ENCODE data around the gene FAM114A1.

Gene FAM114A1

DNA sequence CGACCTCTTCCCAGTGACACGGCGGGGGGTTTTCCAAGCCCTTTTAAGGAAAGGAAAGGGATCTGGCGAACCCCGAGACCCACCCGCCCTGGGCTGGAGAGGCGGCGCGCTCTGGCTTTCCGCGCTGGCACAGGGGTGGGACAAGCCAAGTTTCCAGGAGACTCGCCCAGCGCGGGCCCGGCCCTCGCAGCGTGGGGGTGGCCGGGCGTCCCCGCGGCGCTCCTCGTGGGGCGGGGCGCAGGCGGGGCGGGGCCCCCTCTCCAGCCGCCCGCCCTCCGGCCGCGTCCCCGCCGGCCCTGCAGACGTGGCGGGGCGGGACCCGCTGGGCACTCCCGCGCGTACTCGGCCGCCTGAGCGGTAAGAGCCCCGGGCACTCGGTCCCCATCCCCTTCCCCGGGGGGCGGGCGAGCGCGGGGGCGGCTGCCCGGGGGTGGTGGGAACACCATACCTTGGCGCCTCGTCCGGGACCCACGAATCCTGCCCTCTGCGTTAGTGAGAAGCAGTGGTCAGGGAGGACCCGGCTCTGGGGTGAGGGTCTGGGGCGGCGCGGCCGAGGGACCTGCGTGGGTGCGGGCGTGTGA, at the start of gene FAM114A1:
FAM114A1 (plus strand) TSS at position 329 of the 581 bp plus-strand sequence. CDS start 10,273 bp downstream, outside the sequence.
- peak; percentile 86 for DNase-seq

DNA sequence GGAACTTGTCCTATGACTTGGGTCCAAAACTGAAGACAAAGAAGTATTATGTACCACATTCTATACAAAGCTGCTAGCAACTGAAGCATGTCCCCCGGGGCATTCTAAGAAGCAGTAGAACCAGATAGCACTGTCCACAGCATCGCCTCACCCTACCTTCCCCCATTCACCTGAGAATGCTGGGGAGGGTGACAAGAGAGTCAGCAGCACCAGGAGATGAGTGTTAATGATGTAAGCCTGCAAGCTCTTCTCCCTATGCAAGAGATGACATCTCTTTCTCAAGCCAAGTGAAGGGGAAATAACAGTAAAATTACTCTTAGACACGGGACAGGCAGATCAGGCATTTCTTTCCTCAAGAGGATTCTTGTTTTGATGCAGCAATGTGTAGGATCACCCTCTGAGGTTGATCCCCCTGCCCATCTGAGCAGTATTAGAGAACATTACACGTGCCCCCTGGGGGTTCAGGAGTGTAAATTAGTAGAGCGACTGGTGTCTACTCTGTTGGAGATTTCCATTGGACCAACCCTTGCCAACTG, 49.1 kb upstream of the FAM114A1 start:
- DNase-seq: no peak

DNA sequence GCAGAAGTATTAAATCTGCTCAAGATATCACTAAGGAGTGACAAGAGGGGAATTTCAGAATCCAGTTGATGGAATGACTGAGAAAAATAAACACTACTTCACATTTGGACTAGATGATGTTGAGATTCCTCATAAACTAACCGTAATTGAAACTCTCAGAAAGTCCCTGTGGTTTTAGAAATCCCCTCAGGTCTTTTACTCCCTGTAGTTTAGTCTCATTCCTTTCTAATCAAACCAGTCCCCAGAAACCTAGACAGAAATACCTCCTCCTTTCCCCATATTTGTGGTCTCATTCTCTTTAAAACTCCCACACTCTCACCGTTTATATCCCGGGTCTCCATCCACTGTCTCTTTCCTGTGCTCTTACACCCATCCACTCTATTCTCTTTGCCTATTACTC, 48.0 kb upstream of the FAM114A1 start:
- peak; percentile 66 for DNase-seq

DNA sequence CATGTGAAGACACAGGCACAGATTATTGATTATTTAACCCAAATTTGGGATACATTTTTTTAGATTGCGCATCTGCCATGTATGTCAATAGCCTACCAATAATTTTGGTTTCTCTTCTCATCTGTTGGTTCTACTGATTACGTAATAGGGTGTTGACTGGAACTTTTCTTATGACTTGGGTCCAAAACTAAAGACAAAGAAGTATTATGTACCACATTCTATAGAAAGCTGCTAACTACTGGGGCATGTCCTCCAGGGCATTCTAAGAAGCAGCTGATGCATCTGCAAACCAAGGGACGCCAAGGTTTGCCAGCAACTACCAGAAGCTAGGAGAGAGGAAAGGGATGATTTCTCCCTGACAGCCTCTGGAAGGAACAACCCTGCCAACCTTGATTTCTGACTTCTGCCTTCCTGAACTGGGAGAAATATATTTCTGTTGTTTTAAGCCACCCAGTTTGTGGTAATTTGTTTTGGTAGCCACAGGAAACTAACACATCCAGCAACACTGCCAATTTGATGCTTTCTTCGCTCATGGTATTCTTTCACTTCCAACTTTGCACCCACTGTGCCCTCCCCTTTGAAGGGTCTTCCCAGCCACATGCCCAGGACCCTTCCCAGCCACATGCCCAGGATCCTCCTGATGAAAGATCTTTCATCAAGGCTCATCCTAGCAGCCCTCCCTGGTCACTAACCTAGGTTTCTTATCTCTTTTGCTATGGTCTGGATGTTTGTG, 47.1 kb upstream of the FAM114A1 start:
- no peak for DNase-seq

DNA sequence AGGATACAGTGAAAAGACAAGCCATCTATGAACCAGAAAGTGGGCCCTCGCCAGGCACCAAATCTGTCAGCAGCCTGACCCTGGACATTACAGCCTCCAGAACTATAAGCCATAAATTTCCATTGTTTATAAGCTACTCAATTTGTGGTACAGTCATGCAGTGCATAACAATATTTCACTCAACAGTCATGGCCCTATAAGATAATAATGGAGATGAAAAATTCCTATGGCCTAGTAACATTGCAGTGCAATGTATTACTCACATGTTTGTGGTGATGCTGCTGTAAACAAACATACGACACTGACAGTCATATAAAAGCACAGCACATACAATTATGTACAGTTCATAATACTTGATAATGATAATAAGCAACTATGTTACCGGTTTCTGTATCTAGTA, 45.9 kb upstream of the FAM114A1 start:
- no peak for DNase-seq

DNA sequence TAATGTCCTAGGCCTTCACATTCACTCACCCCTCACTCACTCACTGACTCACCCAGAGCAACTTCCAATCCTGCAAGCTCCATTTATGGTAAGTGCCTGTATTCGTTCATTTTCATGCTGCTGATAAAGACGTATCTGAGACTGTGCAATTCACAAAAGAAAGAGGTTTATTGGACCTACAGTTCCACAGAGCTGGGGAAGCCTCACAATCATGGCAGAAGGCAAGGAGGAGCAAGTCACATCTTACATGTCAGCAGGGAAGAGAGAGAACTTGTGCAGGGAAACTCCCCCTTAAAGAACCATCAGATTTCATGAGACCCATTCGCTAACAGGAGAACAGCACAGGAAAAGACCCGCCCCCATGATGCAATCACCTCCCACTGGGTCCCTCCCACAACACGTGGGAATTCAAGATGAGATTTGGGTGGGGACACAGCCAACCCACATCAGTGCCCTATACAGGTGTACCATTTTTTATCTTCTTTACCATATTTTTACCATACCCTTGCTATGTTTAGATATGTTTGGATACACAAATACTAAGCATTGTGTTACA, 44.8 kb upstream of the FAM114A1 start:
- DNase-seq: no peak

DNA sequence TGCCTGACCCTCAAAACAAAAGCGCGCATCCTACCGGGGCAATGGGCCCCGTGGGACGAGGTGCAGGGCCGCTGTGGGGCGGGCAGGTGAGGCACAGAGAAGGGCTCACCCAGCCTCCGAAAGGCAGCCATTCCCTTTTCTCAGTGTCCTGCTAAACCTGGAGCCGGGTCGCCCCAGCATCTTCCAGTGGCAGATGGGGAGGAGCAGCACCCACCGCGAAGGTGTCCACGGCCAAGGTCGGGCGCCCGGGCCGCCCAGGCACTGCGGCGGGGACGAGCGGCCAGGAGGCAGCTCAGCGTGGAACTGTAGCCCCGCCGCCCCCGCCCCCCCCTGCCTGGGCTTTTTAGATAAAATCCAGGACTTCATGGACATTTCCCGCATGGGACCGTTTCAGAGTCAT, 43.8 kb upstream of the FAM114A1 start:
- DNase-seq: no peak

DNA sequence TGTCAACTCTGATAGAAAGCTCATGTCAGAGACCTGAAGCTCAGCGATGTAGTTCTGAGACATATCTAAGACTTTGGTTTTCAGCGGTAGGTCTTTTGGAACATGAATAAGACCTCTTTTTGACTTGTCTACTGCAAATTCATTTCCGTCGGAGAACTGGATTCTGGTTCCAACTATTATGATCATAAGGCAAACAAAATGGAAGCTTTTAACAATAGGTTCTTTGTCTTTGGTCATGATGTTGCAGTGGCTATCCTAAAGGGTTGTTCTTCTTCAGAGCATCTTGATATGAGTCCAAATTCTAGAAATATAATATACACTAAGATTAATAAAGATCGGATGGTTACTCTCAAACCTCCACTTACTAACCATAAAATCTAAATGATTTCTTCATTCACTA, 38.4 kb upstream of the FAM114A1 start:
- no peak for DNase-seq

DNA sequence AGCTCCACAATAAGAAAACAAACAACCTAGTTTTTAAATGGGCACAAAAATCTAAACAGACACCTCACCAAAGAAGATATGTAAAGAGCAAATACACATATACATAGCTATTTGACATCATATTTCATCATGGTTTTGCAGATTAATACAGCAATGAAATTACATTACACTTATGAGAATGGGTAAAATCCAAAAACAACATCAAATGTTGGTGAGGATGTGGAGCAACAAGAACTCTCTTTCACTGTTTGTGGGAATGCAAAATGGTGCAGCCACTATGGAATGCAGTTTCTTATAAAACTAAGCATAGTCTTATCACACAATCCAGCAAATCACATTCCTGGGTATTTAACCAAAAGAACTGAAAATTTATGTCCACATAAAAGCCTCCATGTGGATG, 36.0 kb upstream of the FAM114A1 start:
- peak; percentile 54 for DNase-seq

DNA sequence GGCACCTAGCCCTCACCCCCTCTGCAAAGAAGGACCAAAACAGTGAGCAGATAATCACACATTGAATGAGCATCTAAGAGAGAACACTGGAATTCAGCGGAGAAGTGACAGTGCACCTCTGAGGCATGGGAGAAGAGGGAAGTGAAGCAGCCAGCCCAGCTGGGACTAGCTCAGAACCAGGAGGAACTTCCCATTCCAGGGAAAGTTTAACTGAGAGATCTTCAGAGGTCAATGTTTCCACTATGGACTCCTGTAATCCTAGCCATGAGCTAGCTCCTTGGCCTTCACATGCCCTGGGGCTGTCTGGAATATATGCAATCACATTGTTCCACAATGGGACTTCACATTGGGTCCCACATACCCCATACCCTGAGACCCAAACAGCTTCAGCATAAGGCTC, 35.4 kb upstream of the FAM114A1 start:
- DNase-seq: no peak

DNA sequence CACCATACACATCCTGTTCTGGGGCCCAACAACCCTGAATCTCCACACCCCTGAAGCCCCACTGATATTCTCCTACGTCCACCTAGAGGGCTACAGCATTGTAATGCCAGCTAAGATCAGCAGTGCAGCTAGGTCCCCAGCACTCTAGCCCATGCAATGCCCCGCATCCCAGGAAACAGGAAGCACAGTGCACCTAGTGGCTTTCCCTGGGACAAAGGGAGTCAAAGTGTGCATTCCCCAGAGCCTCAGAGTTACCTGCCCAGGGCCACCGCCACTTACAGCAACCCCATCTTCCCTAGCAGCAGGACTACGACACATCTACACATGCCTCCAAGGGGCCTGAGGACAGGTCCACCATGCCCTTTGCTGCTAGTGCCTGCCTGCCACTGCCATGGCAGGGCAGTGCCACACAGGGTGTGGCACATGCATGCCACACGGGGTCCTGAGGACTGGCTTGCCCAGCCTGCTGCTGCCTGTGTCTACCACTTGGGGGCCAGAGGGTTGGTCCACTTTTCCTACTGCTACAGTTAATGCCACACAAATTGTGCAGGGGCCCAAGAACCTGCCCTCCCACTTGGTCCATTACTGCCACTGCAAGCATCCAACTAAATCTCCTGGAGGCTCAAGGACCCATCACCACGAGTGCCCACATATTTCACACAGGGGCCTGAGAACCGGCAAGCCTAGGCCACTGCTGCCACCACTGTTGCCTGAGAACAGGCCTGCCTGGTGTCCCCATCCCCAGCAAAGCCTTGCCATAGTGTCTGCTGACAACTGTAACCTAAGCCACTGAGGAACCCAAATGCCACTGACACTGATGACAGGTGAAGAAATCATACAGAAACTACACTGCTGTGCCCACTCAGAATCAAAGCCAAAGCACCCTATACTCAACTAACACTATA, 34.7 kb upstream of the FAM114A1 start:
- DNase-seq: no peak

DNA sequence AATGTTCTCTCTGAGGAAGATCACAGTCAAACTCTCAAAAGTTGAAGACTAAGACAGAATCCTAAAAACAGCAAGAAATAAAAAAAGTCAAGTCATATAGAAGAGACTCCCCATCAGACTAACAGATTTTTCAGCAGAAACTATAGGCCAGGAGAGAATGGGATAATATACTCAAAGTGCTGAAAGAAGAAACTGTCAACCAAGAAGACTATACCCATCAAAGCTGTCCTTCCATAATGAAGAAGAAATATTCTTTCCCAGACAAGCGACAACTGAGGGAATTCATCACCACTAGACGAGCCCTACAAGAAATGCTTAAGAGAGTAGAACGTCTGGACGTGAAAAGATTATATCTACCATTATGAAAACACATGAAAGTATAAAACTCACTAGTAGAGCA, 33.0 kb upstream of the FAM114A1 start:
- DNase-seq: no peak

DNA sequence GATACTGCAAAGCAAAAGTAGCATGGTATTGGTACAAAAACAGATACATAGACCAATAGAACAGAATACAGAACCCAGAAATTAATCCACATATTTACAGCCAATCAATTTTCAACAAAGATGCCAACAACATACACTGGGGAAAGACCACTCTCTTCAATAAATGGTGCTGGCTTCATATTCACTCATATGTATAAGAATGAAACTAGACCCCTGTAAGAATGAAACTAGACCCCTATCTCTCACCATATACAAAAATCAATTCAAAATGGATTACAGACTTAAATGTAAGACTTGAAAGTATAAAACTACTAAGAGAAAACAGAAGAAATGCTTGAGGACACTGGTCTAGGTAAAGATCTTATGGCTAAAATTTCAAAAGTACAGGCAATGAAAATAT, 30.3 kb upstream of the FAM114A1 start:
- no peak for DNase-seq

DNA sequence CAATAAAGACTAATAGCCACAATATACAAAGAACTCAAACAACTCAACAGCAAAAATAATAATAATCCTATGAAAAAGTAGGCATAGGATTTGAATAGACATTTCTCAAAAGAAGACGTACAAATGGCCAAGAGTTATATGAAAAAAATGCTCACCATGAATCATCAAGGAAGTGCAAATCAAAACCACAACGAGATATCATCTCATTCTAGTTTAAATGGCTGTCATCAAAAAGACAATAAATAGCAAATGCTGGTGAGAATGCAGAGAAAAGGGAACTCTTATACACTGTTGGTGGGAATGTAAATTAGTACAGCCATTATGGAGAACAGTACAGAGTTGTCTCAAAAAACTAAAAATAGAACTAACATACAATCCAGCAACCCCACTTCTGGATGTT, 29.8 kb upstream of the FAM114A1 start:
- DNase-seq: peak; percentile 61

DNA sequence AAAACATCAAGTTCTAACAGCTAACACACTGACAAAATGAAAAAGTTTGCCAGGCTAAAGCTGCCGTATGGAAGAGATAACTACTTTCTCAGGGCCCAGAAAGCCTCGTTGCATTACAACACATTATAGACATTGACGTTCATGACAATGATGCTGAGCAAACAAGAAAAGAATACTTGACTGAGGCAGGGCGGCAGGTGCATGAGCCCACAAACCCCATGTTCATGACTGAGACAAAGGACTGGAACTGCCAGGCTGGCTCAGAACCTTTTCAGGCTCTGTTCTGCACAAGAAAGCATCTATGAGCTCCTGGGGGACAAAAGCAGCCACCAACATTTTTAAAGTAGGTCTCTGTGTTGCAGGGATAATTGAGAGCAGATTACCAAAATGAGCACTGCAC, 24.6 kb upstream of the FAM114A1 start:
- no peak for DNase-seq

DNA sequence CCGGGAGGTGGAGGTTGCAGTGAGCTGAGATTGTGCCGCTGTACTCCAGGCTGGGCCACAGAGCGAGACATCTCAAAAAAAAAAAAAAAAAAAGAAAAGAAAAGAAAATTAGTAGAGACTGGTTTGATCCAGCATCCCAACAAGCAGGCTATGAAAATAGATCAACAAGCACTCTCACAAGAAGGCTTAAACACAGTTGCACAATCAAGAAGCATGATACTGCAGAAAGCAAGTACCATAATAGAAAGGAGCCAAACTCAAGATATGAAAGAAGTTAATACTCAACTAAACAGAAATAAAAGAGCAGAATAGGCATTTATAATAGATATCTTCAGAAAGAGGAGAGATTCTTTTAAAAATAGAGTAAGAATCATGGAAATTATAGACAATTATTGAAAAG, 21.6 kb upstream of the FAM114A1 start:
- no peak for DNase-seq

DNA sequence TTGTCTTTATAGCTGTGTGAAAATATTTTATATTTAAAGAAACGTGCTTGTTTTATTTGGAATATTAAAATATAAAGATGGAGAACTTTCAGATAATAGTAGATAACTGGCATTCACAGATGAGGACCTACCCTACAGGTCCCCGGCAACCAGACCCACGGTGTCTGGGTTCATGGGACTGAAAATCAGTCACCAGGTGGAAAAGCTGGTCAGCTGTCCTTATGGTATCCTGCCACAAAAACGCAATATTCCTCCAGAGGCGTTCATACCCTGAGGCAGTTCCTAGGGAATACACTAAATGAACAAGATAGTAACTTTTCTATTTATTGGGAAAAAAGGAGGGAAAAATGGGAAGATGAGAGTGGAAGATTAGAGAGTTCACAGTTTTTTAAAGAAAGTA, 12.1 kb upstream of the FAM114A1 start:
- DNase-seq: no peak

DNA sequence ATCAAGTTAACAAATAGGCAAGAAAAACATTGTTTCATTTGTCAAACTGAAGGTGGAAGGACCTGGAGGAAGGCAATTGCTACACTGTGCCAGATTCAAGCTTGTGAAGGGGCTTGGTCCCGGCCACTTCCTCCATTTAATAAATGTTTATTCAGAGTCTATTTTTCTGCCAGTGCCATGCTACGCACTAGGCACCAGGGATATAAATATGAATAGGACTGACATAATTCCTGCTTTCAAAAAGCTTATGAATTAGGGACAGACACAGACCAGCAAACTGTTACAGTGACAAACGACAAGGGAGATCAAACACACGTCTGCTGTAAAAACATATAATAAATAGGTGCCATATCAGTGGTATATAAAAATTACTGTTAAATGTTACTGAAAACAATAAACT, 11.6 kb upstream of the FAM114A1 start:
- no peak for DNase-seq

DNA sequence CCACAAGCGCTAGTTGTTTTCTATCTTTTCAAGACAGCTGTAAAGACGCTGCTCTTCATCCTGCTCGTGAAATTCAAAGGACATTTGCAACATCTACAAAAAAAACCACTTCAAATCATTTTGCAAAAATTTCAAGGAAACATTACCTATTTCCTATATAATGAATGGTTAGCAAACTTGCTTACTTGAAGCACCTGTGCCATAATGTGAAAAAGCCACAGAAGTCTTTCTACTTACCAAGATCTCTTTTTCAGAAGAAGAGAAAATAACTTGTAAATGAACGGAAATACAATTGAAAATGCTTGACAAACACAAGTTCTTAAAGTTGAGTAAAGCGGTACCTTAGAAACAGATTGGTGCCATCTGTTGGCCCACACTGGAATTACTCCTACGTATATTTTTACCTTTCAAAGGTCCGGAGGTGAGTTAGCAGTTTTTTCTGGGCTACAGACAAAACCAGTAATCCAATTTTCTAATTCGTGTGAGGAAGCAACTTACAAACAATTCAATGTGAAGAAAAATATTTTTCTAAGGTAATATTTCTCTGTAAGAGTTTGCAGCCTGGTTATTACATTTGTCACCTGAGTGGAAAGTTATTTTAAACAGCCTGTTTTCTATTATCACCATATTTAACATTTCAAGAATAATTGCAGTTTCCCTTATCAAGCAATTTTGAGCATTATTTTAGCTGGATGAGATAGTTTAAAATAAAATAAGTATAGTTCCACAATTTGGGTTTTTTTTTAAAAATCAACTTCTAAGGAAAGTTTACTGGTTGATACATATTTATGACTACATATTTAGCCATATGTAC, 10.9 kb upstream of the FAM114A1 start, which contains the start of gene TLR6:
TLR6 (minus strand) TSS at position 294 of the 814 bp plus-strand sequence. CDS start 27,344 bp downstream, outside the sequence.
- peak; percentile 61 for DNase-seq

DNA sequence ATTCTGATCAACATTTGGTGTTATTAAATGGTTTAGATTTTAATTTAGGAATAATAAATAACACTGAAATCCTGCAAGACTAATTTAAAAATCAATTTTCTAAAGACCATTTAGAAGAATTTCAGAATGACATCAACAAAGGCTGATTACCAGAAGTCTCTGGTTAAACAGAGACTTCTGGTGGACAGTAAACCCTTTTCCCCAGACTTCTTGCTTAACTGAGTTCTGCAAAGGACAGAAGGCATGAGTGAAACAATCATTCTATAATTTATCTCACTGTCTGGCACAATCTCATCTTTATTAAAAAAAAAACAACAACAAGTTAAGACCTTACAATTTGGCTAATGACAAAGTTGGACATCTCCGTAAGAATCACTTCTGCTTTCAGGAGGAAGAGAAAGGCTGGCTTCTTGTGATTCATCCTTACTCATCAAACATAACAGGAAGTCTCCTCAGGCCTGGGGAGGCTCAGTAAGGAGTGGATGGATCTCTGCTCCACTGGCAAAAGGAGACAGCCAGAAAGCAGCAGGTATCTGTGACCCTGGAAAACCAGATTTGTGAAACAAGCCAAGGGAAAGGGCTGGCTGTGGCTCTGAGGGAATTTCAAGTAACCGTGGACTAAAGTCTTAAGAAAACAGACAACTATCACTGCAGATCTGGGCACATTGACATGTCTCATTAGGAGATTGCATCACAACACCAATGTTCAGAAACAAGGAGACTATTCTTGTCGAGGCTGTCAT, 10.1 kb upstream of the FAM114A1 start:
- peak; percentile 88 for DNase-seq

DNA sequence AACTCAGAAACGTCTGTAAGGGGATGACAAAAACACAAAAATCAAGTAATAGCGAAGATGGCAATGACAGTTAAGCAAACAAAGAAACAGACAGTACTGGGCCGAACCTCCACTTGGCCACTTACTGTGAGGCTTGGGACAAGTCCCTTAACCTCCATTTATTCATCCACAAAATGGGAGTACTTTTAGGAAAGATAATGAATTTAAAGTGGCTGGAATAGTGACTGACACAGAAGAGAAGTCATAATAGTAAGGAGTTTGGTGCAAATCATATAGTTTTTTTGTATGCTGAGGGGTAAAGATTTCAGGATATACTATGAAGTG, 9.5 kb upstream of the FAM114A1 start:
- no peak for DNase-seq

DNA sequence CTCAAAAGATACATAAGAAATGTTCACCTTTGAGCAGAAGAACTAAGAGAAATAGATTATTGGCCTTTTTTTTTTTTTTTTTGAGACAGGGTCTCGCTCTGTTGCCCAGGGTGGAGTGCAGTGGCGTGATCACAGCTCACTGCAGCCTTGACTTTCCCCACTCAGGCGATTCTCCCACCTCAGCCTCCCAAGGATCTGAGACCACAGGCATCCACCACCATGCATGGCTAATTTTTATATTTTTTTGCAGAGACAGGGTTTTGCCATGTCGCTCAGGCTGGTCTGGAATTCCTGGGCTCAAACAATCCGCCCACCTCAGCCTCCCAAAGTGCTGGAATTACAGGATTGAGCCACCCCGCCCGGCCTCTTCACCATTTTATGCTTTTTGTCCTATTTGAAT, 8.1 kb upstream of the FAM114A1 start:
- no peak for DNase-seq

Measured in EL (cell line).